ENCODE results near the gene CCDC61. TPM values are rescaled to one million over a fixed set of nuclear protein-coding genes. Genes with fewer than 3 reads are reported as not detected.

The CCDC61 gene
- total and polyA plus RNA-seq, 2 of the 8 experiments (the other 6 are each of a cell fraction or from before 2014, with no cell fraction given) = 7.8 to 17.4 TPM

DNA sequence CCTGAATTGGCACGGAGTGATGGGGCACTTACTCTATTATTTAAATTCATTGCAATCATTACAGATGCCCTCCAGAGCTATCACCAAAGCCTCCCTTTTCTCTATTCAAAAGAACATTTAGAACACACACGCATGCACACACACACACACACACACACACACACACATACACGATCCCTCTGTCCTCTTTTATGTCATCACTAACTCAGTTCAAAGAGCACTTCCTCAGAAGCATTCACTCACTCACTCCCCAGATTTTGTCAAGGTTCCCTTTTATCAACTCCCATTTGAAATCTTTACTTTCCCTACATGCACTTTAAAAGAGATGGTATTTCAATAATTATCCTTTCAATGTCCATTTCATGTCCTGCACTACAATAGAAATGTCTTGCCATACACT is 67.9 kb downstream of the CCDC61 start (continued):
- TF ChIP-seq SUZ12 (IDR thresholded peaks at IDR 0.05; ENCODE audit: low read length) (no peak), YY1 (IDR thresholded peaks at IDR 0.05; ENCODE audit: low read depth, low read length) (no peak), TBP (IDR thresholded peaks at IDR 0.05; ENCODE audit: low read depth, low read length) (no peak), HDAC2 (IDR thresholded peaks at IDR 0.05; ENCODE audit: borderline replicate concordance in 1 of 2, low read depth in 2 of 2, low read length in 2 of 2) (no peak), TCF12 (IDR thresholded peaks at IDR 0.05; ENCODE audit: low read depth, low read length) (no peak), ASH2L (IDR thresholded peaks at IDR 0.05; ENCODE audit: low read length) (no peak), JUND (IDR thresholded peaks at IDR 0.05; ENCODE audit: low read length) (no peak)

Data from H1 (cell line).